BE2C (cell line): Measurements from ENCODE around the gene WDPCP.
"Not testable (repeated sequence)": the region's sequence is repeated elsewhere in the genome, so short reads cannot be mapped to it uniquely, and the experiment has no call there.

Experiments
- DNase-seq: peaks from one replicate; pipeline ENCODE4 v3.0.0-alpha.2; 2020
- H3K27me3 ChIP-seq: fragments of 250-450 bp; sonication (Bioruptor Pico); 2 replicates; pipeline ENCODE4 v1.5.1; 2020; ENCODE audit warnings: mild to moderate bottlenecking
- H3K36me3 ChIP-seq: fragments of 250-450 bp; sonication (Bioruptor Pico); 2 replicates; pipeline ENCODE4 v1.5.1; 2020; ENCODE audit warnings: mild to moderate bottlenecking
- H3K4me1 ChIP-seq: fragments of 250-450 bp; sonication (Bioruptor Pico); 2 replicates; pipeline ENCODE4 v1.5.1; 2020
- H3K4me3 ChIP-seq: 2 replicates; pipeline ENCODE4 v1.5.1; 2011; ENCODE audit warnings: low read depth, low read length
- H3K9me3 ChIP-seq: fragments of 250-450 bp; sonication (Bioruptor Pico); 2 replicates; pipeline ENCODE4 v1.5.1; 2020
- CTCF ChIP-seq: IDR thresholded peaks from 2 replicates; pipeline ENCODE4 v1.5.1; 2012; ENCODE audit warnings: mild to moderate bottlenecking, low read depth, low read length

Gene WDPCP

GRCh38 chr2:63310614-63311013 is 277.7 kb downstream of the WDPCP start:
- TF ChIP-seq CTCF: no peak
- no peaks in the 10 kb centered on the region for H3K36me3 ChIP-seq
- no peaks in the 10 kb centered on the region for H3K4me1 ChIP-seq
- H3K9me3 ChIP-seq: no peaks in the 10 kb centered on the region
- no peak overlapping the region for H3K4me3 ChIP-seq
- DNase-seq: no peak
- no peaks in the 10 kb centered on the region for H3K27me3 ChIP-seq

GRCh38 chr2:63301481-63301880 is 286.8 kb downstream of the WDPCP start:
- no peaks in the 10 kb centered on the region for H3K27me3 ChIP-seq
- H3K4me1 ChIP-seq: no peaks in the 10 kb centered on the region
- no peak overlapping the region for H3K4me3 ChIP-seq
- DNase-seq: no peak
- no peaks in the 10 kb centered on the region for H3K9me3 ChIP-seq
- no peaks in the 10 kb centered on the region for H3K36me3 ChIP-seq
- no peak for TF ChIP-seq CTCF

- H3K4me1 ChIP-seq: no peaks in the 10 kb centered on the region
- no peaks in the 10 kb centered on the region for H3K9me3 ChIP-seq
- TF ChIP-seq CTCF: no peak
- no peaks in the 10 kb centered on the region for H3K27me3 ChIP-seq
- DNase-seq: no peak
- H3K4me3 ChIP-seq: no peak overlapping the region
- no peaks in the 10 kb centered on the region for H3K36me3 ChIP-seq
Observed at GRCh38 chr2:63300835-63301234, 287.4 kb downstream of the WDPCP start.

GRCh38 chr2:63287956-63288355 is 300.3 kb downstream of the WDPCP start:
- no peaks in the 10 kb centered on the region for H3K4me1 ChIP-seq
- no peaks in the 10 kb centered on the region for H3K27me3 ChIP-seq
- H3K9me3 ChIP-seq: no peaks in the 10 kb centered on the region
- H3K36me3 ChIP-seq: no peaks in the 10 kb centered on the region
- H3K4me3 ChIP-seq: no peak overlapping the region
- DNase-seq: no peak
- TF ChIP-seq CTCF: no peak

GRCh38 chr2:63286520-63286919 is 301.8 kb downstream of the WDPCP start:
- DNase-seq, H3K36me3 ChIP-seq, H3K4me1 ChIP-seq, H3K27me3 ChIP-seq, H3K4me3 ChIP-seq, H3K9me3 ChIP-seq: not testable (repeated sequence)

GRCh38 chr2:63283273-63283672 is 305.0 kb downstream of the WDPCP start:
- no peaks in the 10 kb centered on the region for H3K4me1 ChIP-seq
- no peaks in the 10 kb centered on the region for H3K27me3 ChIP-seq
- H3K9me3 ChIP-seq: no peaks in the 10 kb centered on the region
- H3K36me3 ChIP-seq: no peaks in the 10 kb centered on the region
- no peak for DNase-seq
- no peak overlapping the region for H3K4me3 ChIP-seq
- no peak for TF ChIP-seq CTCF

- no peak for TF ChIP-seq CTCF
- Histone ChIP-seq H3K4me3 (no peak overlapping the region), H3K4me1 (no peaks in the 10 kb centered on the region), H3K36me3 (no peaks in the 10 kb centered on the region), H3K9me3 (no peaks in the 10 kb centered on the region), H3K27me3 (no peaks in the 10 kb centered on the region)
- no peak for DNase-seq
Observed at GRCh38 chr2:63272560-63272959, 315.7 kb downstream of the WDPCP start.
